KMS-11 (cell line): ENCODE measurements around the gene SYNJ2BP.

Source experiments
- H2AFZ ChIP-seq: fragments of 200-600 bp; sonication (generic); 2 replicates; pipeline ENCODE4 v1.6.1; 2016; ENCODE audit warnings: antibody characterized with exemption, mixed run types, low read depth
- H3K27ac ChIP-seq: fragments of 200-600 bp; sonication (generic); 2 replicates; pipeline ENCODE4 v1.6.1; 2016; ENCODE audit warnings: mild to moderate bottlenecking, mixed run types
- H3K27me3 ChIP-seq: fragments of 200-600 bp; sonication (generic); 2 replicates; pipeline ENCODE4 v1.6.1; 2017; ENCODE audit warnings: mild to moderate bottlenecking, low read depth, mixed run types, moderate library complexity; ENCODE audit not compliant: insufficient read depth
- H3K36me3 ChIP-seq: fragments of 200-600 bp; sonication (generic); 2 replicates; pipeline ENCODE4 v1.6.1; 2017; ENCODE audit warnings: mild to moderate bottlenecking, mixed run types; ENCODE audit not compliant: insufficient read depth
- H3K4me1 ChIP-seq: fragments of 200-600 bp; sonication (generic); 2 replicates; pipeline ENCODE4 v1.6.1; 2016; ENCODE audit warnings: mild to moderate bottlenecking, low read depth, mixed run types; ENCODE audit not compliant: poor library complexity, severe bottlenecking
- H3K4me2 ChIP-seq: fragments of 200-600 bp; sonication (generic); 2 replicates; pipeline ENCODE4 v1.7.0; 2016; ENCODE audit warnings: mild to moderate bottlenecking, mixed run types
- H3K4me3 ChIP-seq: fragments of 200-600 bp; sonication (generic); IDR thresholded peaks from 2 replicates; pipeline ENCODE4 v1.6.1; 2017; ENCODE audit warnings: low read depth, low read length, mixed read lengths; ENCODE audit not compliant: insufficient read depth
- H3K79me2 ChIP-seq: fragments of 200-600 bp; sonication (generic); 2 replicates; pipeline ENCODE4 v1.6.1; 2016; ENCODE audit warnings: low read depth, mixed run types; ENCODE audit not compliant: insufficient read depth
- H3K9ac ChIP-seq: fragments of 200-600 bp; sonication (generic); 2 replicates; pipeline ENCODE4 v1.6.1; 2016; ENCODE audit warnings: mild to moderate bottlenecking, mixed run types
- H4K20me1 ChIP-seq: fragments of 200-600 bp; sonication (generic); 2 replicates; pipeline ENCODE4 v1.6.1; 2016; ENCODE audit warnings: mild to moderate bottlenecking, mixed run types; ENCODE audit not compliant: insufficient read depth
- CTCF ChIP-seq: fragments of 200-600 bp; sonication (generic); conservative IDR thresholded peaks from 2 replicates; pipeline ENCODE4 v1.6.1; 2017; ENCODE audit warnings: low read depth, mild to moderate bottlenecking, antibody characterized with exemption, low read length, moderate library complexity, mixed read lengths

Gene SYNJ2BP

DNA sequence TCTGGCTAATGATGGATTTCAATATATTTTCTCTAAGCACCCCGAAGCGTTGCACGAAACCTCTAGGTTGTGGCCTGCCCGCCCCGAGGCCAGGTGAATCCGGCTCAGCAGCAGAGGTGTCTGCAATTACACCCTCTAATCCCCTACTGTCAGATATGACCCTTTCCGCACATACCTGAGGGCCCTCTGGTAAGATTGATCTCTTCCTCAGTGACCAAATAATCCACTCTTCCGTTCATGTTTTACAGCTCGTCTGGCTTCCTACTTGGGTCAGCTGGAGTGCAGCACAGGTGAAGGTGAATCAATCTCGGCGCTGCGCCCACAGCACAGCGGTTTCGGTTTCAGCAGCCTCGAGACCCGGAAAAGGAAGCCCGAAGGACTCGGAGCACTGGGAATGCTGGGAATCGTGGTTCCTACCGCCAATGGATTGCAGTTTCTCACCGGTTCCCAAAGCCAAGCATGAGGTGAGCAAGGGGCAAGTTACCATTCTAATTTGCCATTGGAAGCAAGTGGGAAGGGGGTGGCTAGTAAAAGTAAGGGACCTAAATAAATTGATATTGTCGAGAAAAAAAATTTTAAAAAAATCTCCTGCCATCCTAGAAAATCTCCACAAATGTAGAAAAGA, at the start of gene SYNJ2BP:
Gene SYNJ2BP, minus strand, starts transcription at position 366 of the 625 bp plus-strand sequence. Its CDS starts 127 bp downstream, at position 239.
- Histone ChIP-seq H3K9ac (peak within 1 kb of the TSS; percentile 12; the same call in 1 of the 2 replicates), H4K20me1 (no peaks in the 10 kb centered on the region), H3K4me3 (no peak within 1 kb of the TSS), H3K4me2 (peak within 1 kb of the TSS; percentile 45; the same call in 1 of the 2 replicates), H3K27ac (no peak within 1 kb of the TSS), H3K27me3 (no peaks in the 10 kb centered on the region), H3K79me2 (no peaks in the 10 kb centered on the region), H2AFZ (peak within 1 kb of the TSS; percentile 50; the same call in 1 of the 2 replicates), H3K4me1 (no peaks in the 10 kb centered on the region), H3K36me3 (no peaks in the 10 kb centered on the region)
- TF ChIP-seq CTCF, result no peak

DNA sequence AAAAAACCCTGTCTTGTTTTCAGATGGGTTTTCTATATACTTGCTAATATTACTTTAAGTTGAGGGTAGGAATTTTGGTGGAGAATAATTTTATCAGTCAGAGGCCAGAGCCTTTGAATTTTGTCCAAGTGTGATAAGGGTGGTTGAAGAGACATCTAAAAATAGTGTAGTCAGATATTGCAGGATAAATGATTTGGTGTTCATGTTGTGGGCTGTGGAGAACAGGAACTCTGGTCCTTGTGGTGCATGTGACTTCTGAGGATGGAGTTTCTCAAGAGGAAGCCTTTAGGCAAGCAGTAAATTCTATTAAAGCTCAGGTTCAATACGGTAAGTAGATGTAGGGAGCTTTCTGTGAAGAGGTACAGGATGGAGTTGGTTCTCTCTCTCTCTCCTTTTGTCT, 37.8 kb upstream of the SYNJ2BP start:
- no peaks in the 10 kb centered on the region for H3K36me3 ChIP-seq
- H3K79me2 ChIP-seq, result no peaks in the 10 kb centered on the region
- H3K4me3 ChIP-seq, result no peak overlapping the region
- no peak overlapping the region for H2AFZ ChIP-seq
- TF ChIP-seq CTCF, result no peak
- H3K4me1 ChIP-seq, result no peaks in the 10 kb centered on the region
- no peaks in the 10 kb centered on the region for H3K27me3 ChIP-seq
- H4K20me1 ChIP-seq, result no peaks in the 10 kb centered on the region
- no peak overlapping the region for H3K4me2 ChIP-seq
- no peak overlapping the region for H3K27ac ChIP-seq
- no peak overlapping the region for H3K9ac ChIP-seq

DNA sequence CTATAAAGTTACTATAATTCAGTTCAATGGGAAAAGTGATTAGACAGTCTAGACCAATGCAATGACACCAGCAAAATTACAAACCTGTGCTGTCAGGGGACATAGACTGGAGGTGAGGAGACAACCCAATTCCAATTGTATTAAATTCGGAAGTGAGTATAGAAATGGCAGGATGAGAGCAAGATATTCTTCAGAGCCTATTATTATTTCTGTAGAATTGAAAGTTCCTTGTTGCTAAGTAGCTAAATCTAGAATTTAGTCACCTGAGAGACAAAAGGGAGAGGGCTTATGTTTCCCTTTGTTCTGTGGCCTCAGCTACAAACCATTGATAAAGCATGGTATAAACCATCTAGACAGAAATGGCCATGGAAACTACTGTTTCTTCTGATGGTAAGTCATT, 35.0 kb upstream of the SYNJ2BP start, which contains the start of gene ADAM21:
Gene ADAM21, plus strand, starts transcription at position 301 of the 400 bp plus-strand sequence. CDS start 5,326 bp downstream, outside the sequence.
- no peak within 1 kb of the TSS for H3K4me3 ChIP-seq
- TF ChIP-seq CTCF, result no peak

DNA sequence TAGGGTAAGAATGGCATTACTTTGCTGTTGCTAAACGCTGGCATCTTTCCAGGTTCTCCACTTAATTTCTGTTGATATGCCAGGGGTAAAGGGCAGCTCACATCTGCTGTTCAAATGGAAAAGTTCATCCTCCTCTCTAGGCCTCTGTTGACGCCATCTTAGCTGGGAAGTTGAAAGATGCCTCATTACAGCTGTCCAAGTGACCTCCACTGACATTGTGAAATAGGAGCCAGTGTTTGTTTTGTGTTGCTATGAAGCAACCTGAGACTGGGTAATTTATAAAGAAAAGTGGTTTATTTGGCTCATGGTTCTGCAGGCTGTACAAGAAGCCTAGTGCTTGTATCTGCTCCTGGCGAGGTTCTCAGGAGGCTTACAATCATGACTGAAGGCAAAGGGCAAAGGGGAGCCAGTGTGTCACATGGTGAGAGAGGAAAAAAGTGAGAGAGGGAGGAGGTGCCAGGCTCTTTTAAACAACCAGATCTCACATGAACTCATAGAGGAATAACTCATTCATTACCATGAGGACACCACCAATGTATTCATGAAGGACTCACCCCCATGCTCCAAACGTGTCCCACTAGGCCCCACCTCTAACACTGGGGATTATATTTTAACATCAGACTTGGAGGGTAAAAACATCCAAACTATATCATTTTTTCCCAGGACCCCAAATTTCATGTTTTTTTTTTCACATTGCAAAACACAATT, 31.9 kb upstream of the SYNJ2BP start:
- H3K9ac ChIP-seq, result no peak overlapping the region
- H2AFZ ChIP-seq, result no peak overlapping the region
- no peak overlapping the region for H3K4me2 ChIP-seq
- no peak overlapping the region for H3K4me3 ChIP-seq
- H3K27me3 ChIP-seq, result no peaks in the 10 kb centered on the region
- TF ChIP-seq CTCF, result no peak
- no peaks in the 10 kb centered on the region for H3K79me2 ChIP-seq
- H4K20me1 ChIP-seq, result no peaks in the 10 kb centered on the region
- no peaks in the 10 kb centered on the region for H3K36me3 ChIP-seq
- H3K4me1 ChIP-seq, result no peaks in the 10 kb centered on the region
- no peak overlapping the region for H3K27ac ChIP-seq

More for the DNA sequence above, 35.0 kb upstream of the SYNJ2BP start, which contains the start of gene ADAM21:
- Histone ChIP-seq H3K27me3 (no peaks in the 10 kb centered on the region), H3K4me2 (no peak within 1 kb of the TSS), H3K9ac (no peak within 1 kb of the TSS), H3K36me3 (no peaks in the 10 kb centered on the region), H3K27ac (no peak within 1 kb of the TSS), H3K4me1 (no peaks in the 10 kb centered on the region), H3K79me2 (no peaks in the 10 kb centered on the region), H4K20me1 (no peaks in the 10 kb centered on the region), H2AFZ (no peak within 1 kb of the TSS)
